Common myeloid progenitor, CD34-positive (primary cell): ENCODE data around the gene VAC14.

ENCODE experiments used
- CTCF ChIA-PET: fragments of 350-600 bp; sonication (Branson Sonifier 250); formaldehyde crosslinking; loops from one replicate; lab custom pipeline; 2021; ENCODE audit warnings: antibody characterized with exemption; lab: Charles Lee
- POLR2A ChIA-PET: fragments of 350-600 bp; sonication (Branson Sonifier 250); formaldehyde crosslinking; loops from one replicate; lab custom pipeline; 2021; ENCODE audit warnings: antibody characterized with exemption; lab: Charles Lee
- DNase-seq, 3 donors: peaks; one replicate each; pipeline versions ENCODE4 v3.0.0 to v3.0.0-alpha.2; 2013
- H3K27ac ChIP-seq, 2 experiments: 1 replicate in 1 of 2; 2 replicates in 1 of 2; pipeline ENCODE4 v1.7.0; 2013; ENCODE audit warnings: inconsistent platforms in 2 of 2, low read length in 2 of 2, mild to moderate bottlenecking in 2 of 2, low read depth in 1 of 2, moderate library complexity in 1 of 2; ENCODE audit not compliant: severe bottlenecking in 2 of 2, insufficient read depth in 1 of 2, poor library complexity in 1 of 2
- H3K27me3 ChIP-seq, 5 experiments: replicated peaks in 2 of 5; 1 replicate in 3 of 5; 2 replicates in 2 of 5; pipeline versions ENCODE4 v1.6.1 to v1.7.0; 2013; ENCODE audit warnings: low read length in 4 of 5, mild to moderate bottlenecking in 2 of 5, moderate library complexity in 2 of 5, inconsistent platforms in 1 of 5; ENCODE audit not compliant: insufficient read depth in 5 of 5, control insufficient read depth in 4 of 5
- H3K36me3 ChIP-seq, 4 experiments: 1 replicate in 2 of 4; 2 replicates in 2 of 4; pipeline versions ENCODE4 v1.6.1 to v1.7.0; 2013; ENCODE audit warnings: low read length in 3 of 4, control low read depth in 1 of 4, mild to moderate bottlenecking in 1 of 4; ENCODE audit not compliant: control insufficient read depth in 4 of 4, insufficient read depth in 4 of 4
- H3K4me1 ChIP-seq, 4 experiments: 1 replicate in 3 of 4; 2 replicates in 1 of 4; pipeline versions ENCODE4 v1.6.1 to v1.7.1; 2013; ENCODE audit warnings: low read length in 3 of 4, mild to moderate bottlenecking in 3 of 4, control low read depth in 1 of 4, inconsistent platforms in 1 of 4, moderate library complexity in 1 of 4; ENCODE audit not compliant: control insufficient read depth in 4 of 4, insufficient read depth in 4 of 4; ENCODE audit errors: control extremely low read depth in 1 of 4
- H3K4me3 ChIP-seq, 7 experiments: 1 replicate in 4 of 7; 2 replicates in 3 of 7; pipeline versions ENCODE4 v1.5.1 to v1.7.0; 2013; ENCODE audit warnings: mild to moderate bottlenecking in 7 of 7, low read length in 6 of 7, moderate library complexity in 6 of 7, inconsistent platforms in 2 of 7, low read depth in 2 of 7, control low read depth in 1 of 7; ENCODE audit not compliant: insufficient read depth in 4 of 7, control insufficient read depth in 1 of 7; ENCODE audit errors: extremely low read depth in 1 of 7
- H3K9me3 ChIP-seq, 5 experiments: 1 replicate in 4 of 5; 2 replicates in 1 of 5; pipeline versions ENCODE4 v1.6.1 to v1.7.1; 2013; ENCODE audit warnings: low read length in 4 of 5, mild to moderate bottlenecking in 2 of 5, inconsistent platforms in 1 of 5, low read depth in 1 of 5, moderate library complexity in 1 of 5; ENCODE audit not compliant: control insufficient read depth in 4 of 5, insufficient read depth in 2 of 5; ENCODE audit errors: control extremely low read depth in 1 of 5
- WGBS: methylation state at CpG from one replicate; pipeline ENCODE4 v1.1.5; 2013; ENCODE audit not compliant: insufficient coverage; 5-methylcytosine and 5-hydroxymethylcytosine counted together

VAC14 gene

GRCh38 chr16:70653406-70653805, 147.6 kb downstream of the VAC14 start:
- POLR2A ChIA-PET, result interaction anchor here (0.6 to 0.7 kb wide), 2 partner anchors 41 to 339 kb away, joined by 3 to 7 read pairs; no protein-coding TSS in a partner anchor
- no peak overlapping the region for H3K27ac ChIP-seq
- no peak overlapping the region for H3K4me3 ChIP-seq
- DNase-seq, result no peak
- CTCF ChIA-PET, result interaction anchor here (0.7 to 3.3 kb wide), 21 partner anchors 13 to 328 kb away, joined by 3 to 20 read pairs (median 3); partner anchors contain the start of gene VAC14
- H3K9me3 ChIP-seq, result no peaks in the 10 kb centered on the region
- 100% methylated on average over 4 of the region's 4 CpGs for WGBS
- H3K4me1 ChIP-seq, result peaks cover 0 to 5% (median 3%) of the 10 kb centered on the region in 4 experiments
- no peaks in the 10 kb centered on the region for H3K27me3 ChIP-seq
- no peaks in the 10 kb centered on the region for H3K36me3 ChIP-seq

GRCh38 chr16:70652322-70652721, 148.6 kb downstream of the VAC14 start:
- ChIA-PET CTCF (interaction anchor here (1.2 to 3.3 kb wide), 5 partner anchors 106 to 321 kb away, joined by 3 to 13 read pairs (median 3); partner anchors contain the start of gene VAC14), POLR2A (no interaction called here)
- H3K36me3 ChIP-seq, result no peaks in the 10 kb centered on the region
- H3K4me1 ChIP-seq, result peaks cover 0 to 5% (median 3%) of the 10 kb centered on the region in 4 experiments
- H3K9me3 ChIP-seq, result no peaks in the 10 kb centered on the region
- no CpG with 5 or more reads among the region's 2 CpGs for WGBS
- H3K4me3 ChIP-seq, result no peak overlapping the region
- no peaks in the 10 kb centered on the region for H3K27me3 ChIP-seq
- no peak overlapping the region for H3K27ac ChIP-seq
- no peak for DNase-seq

GRCh38 chr16:70651524-70651923, 149.4 kb downstream of the VAC14 start:
- no peak overlapping the region for H3K4me3 ChIP-seq
- no peak overlapping the region for H3K27ac ChIP-seq
- CTCF ChIA-PET, result interaction anchor here (1.2 to 1.5 kb wide), 3 partner anchors 106 to 320 kb away, joined by 3 to 4 read pairs (median 3); no protein-coding TSS in a partner anchor
- H3K9me3 ChIP-seq, result no peaks in the 10 kb centered on the region
- peaks cover 0 to 5% (median 3%) of the 10 kb centered on the region in 4 experiments for H3K4me1 ChIP-seq
- H3K27me3 ChIP-seq, result no peaks in the 10 kb centered on the region
- no peak for DNase-seq
- 97% methylated on average over 3 of the region's 3 CpGs for WGBS
- H3K36me3 ChIP-seq, result no peaks in the 10 kb centered on the region
- POLR2A ChIA-PET, result interaction anchor here (0.6 kb wide), 1 partner anchor 270 kb away, joined by 3 read pairs; no protein-coding TSS in a partner anchor

GRCh38 chr16:70650216-70650615, 150.7 kb downstream of the VAC14 start:
- H3K36me3 ChIP-seq, result no peaks in the 10 kb centered on the region
- ChIA-PET CTCF (interaction anchor here (1.3 kb wide), 1 partner anchor 9 kb away, joined by 4 read pairs; no protein-coding TSS in a partner anchor), POLR2A (no interaction called here)
- no peaks in the 10 kb centered on the region for H3K9me3 ChIP-seq
- H3K4me1 ChIP-seq, result peaks cover 0 to 5% (median 3%) of the 10 kb centered on the region in 4 experiments
- 100% methylated on average over 3 of the region's 4 CpGs for WGBS
- no peaks in the 10 kb centered on the region for H3K27me3 ChIP-seq
- DNase-seq, result no peak
- H3K4me3 ChIP-seq, result no peak overlapping the region
- H3K27ac ChIP-seq, result no peak overlapping the region

- H3K4me1 ChIP-seq, result peaks cover 0 to 5% (median 3%) of the 10 kb centered on the region in 4 experiments
- 100% methylated on average over 3 of the region's 7 CpGs for whole genome bisulfite sequencing
These were observed 151.7 kb downstream of the VAC14 start for GRCh38 chr16:70649300-70649699.

GRCh38 chr16:70648606-70649005, 152.4 kb downstream of the VAC14 start:
- ChIA-PET POLR2A (no interaction called here), CTCF (no interaction called here)
- 94% methylated on average over 6 of the region's 6 CpGs for WGBS
- no peak for DNase-seq
- no peak overlapping the region for H3K27ac ChIP-seq
- H3K4me3 ChIP-seq, result no peak overlapping the region
- no peaks in the 10 kb centered on the region for H3K9me3 ChIP-seq
- no peaks in the 10 kb centered on the region for H3K27me3 ChIP-seq
- no peaks in the 10 kb centered on the region for H3K36me3 ChIP-seq
- H3K4me1 ChIP-seq, result no peaks in the 10 kb centered on the region

More at GRCh38 chr16:70649300-70649699, 151.7 kb downstream of the VAC14 start:
- DNase-seq, result no peak
- no peaks in the 10 kb centered on the region for H3K36me3 ChIP-seq
- POLR2A ChIA-PET, result no interaction called here
- no peak overlapping the region for H3K4me3 ChIP-seq
- no peaks in the 10 kb centered on the region for H3K27me3 ChIP-seq
- CTCF ChIA-PET, result no interaction called here
- H3K27ac ChIP-seq, result no peak overlapping the region
- H3K9me3 ChIP-seq, result no peaks in the 10 kb centered on the region

- Histone ChIP-seq H3K4me1 (no peaks in the 10 kb centered on the region), H3K27ac (no peak overlapping the region), H3K36me3 (no peaks in the 10 kb centered on the region), H3K9me3 (no peaks in the 10 kb centered on the region), H3K27me3 (no peaks in the 10 kb centered on the region), H3K4me3 (no peak overlapping the region)
- DNase-seq, result no peak
- ChIA-PET POLR2A (no interaction called here), CTCF (no interaction called here)
- WGBS, result 95% methylated on average over 14 of the region's 15 CpGs
These were observed 153.3 kb downstream of the VAC14 start for GRCh38 chr16:70647441-70648359.
